Bronchial epithelial cell (primary cell): ENCODE measurements around the gene PRRC2B. TPM values are rescaled to one million over a fixed set of nuclear protein-coding genes. Genes with fewer than 3 reads are reported as not detected.
"Not testable (repeated sequence)": the region's sequence is repeated elsewhere in the genome, so short reads cannot be mapped to it uniquely, and the experiment has no call there.

ENCODE experiments used
- DNase-seq: peaks from one replicate; pipeline ENCODE4 v3.0.0-alpha.2; 2010; ENCODE audit warnings: low read depth
- FAIRE-seq: peaks from 2 replicates; lab custom pipeline; 2011; peaks lifted over from hg19 to GRCh38; lab: Jason Lieb, UNC
- H3K27me3 ChIP-seq: 2 replicates; pipeline ENCODE4 v1.5.1; 2011; ENCODE audit warnings: low read length; ENCODE audit not compliant: control insufficient read depth, insufficient read depth
- H3K36me3 ChIP-seq: 2 replicates; pipeline ENCODE4 v1.5.1; 2011; ENCODE audit warnings: low read length; ENCODE audit not compliant: control insufficient read depth, insufficient read depth
- H3K4me3 ChIP-seq: 2 replicates; pipeline ENCODE4 v1.5.1; 2011; ENCODE audit warnings: mild to moderate bottlenecking, low read depth, low read length, control low read depth
- total RNA-seq: library from RNA; depleted of rRNA; stranded (reverse); fragments of >200 nt; gene quantifications from 2 replicates; pipeline ENCODE4 v1.2.1, GENCODE V29; 2014
- TF ChIP-seq, protein P1 (sequence below): IDR thresholded peaks from 2 replicates; pipeline ENCODE4 v1.5.1; 2011; ENCODE audit warnings: mild to moderate bottlenecking, moderate library complexity, low read length, control low read depth, inconsistent platforms; ENCODE audit not compliant: insufficient read depth, severe bottlenecking

Gene PRRC2B
- total RNA-seq, 1 donor from 2014 or later: 20.0 TPM

DNA sequence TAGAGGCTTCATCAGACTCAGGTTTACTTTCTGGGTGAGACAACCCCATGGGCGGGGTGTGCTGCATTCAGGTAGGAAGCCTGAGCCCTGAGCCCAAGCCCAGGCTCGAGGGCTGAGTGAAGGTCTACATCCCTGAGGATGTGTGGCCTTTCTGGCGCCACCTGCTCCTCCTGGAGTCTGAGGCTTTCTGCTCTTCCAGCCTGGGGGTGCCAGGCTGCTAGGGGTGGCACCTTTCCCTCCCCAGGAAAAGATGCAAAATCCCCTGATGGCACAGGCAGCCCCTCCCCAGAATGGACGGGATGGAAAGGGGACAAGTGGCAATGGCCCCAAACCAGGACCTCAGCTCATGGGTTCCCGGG, 44.4 kb upstream of the PRRC2B start:
- H3K27me3 ChIP-seq: no peaks in the 10 kb centered on the region
- TF ChIP-seq, protein P1, sequence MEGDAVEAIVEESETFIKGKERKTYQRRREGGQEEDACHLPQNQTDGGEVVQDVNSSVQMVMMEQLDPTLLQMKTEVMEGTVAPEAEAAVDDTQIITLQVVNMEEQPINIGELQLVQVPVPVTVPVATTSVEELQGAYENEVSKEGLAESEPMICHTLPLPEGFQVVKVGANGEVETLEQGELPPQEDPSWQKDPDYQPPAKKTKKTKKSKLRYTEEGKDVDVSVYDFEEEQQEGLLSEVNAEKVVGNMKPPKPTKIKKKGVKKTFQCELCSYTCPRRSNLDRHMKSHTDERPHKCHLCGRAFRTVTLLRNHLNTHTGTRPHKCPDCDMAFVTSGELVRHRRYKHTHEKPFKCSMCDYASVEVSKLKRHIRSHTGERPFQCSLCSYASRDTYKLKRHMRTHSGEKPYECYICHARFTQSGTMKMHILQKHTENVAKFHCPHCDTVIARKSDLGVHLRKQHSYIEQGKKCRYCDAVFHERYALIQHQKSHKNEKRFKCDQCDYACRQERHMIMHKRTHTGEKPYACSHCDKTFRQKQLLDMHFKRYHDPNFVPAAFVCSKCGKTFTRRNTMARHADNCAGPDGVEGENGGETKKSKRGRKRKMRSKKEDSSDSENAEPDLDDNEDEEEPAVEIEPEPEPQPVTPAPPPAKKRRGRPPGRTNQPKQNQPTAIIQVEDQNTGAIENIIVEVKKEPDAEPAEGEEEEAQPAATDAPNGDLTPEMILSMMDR: no peak
- no peaks in the 10 kb centered on the region for H3K36me3 ChIP-seq
- no peak overlapping the region for H3K4me3 ChIP-seq
- no peak for DNase-seq
- no peak for FAIRE-seq

DNA sequence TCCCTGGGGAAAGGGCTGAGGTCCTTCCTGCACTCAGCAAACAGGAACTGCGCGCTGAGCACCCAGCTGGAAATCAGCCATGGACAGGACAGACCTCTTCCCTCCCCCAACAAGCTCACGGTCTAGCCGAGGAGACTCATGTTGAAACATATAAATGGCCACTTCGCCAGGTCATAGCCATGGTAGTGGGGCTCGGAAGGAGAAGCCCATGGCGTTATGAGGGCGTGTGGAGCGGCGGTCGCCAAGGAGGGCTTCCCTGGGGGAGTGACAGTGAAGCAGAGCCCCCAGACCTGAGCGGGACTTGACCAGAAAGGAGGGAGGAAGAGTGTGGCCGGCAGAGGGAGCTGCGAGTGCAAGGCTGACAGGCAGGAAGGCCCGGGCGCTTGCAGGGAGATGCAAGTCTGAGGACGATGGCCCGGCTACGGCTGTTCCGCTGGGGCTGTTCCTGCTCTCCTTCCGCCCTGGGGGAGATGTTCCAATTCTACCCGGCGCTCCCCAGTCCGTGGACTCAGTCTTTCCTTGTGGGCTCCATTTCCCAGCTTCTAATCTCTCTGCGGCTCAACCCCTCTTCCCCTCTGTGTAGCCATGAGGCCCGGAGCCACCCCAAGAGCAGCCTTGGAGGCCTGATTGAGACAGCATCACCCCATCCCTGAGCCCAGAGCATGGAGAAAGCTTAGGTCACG, 43.9 kb upstream of the PRRC2B start:
- FAIRE-seq: no peak
- no peak overlapping the region for H3K4me3 ChIP-seq
- peak; percentile 68 for DNase-seq
- no peaks in the 10 kb centered on the region for H3K27me3 ChIP-seq
- H3K36me3 ChIP-seq: no peaks in the 10 kb centered on the region
- TF ChIP-seq, protein P1: peak; percentile 96

DNA sequence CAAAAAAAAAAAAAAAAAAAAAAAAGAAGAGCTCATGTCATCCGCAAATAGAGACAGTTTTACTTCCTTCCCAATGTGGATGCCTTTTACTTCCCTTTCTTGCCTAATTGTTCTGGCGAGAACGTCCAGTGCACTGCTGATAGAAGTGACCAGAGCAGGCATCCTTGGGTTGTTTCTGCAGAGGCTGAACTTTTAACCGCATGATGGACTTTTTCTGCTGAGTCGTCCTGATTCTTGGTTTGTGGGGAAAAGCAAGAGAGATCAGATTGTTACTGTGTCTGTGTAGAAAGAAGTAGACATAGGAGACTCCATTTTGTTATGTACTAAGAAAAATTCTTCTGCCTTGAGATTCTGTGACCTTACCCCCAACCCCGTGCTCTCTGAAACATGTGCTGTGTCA, 37.4 kb upstream of the PRRC2B start:
- DNase-seq, FAIRE-seq: not testable (repeated sequence)

DNA sequence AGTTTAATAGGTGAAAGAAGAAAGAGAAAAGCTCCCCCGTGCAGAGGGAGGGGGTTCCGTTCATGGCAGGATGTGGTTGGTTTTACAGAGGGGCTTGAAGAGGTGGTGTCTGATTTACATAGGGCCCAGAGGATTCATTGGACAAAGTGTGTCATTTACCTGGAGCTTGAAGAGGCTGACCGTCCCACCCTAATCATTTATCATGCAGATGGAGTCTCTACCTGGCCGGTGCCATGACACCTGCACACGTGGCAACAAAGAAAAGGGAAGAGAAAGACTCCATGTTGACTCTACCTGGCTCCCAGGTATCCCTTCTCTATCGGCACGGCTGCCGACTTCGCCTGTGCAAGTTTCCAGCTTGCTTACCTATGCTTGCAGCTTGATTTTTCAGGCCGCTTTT, 35.3 kb upstream of the PRRC2B start:
- FAIRE-seq: no peak
- no peaks in the 10 kb centered on the region for H3K27me3 ChIP-seq
- no peak for DNase-seq
- no peak overlapping the region for H3K4me3 ChIP-seq
- H3K36me3 ChIP-seq: no peaks in the 10 kb centered on the region
- TF ChIP-seq, protein P1: no peak

More for the DNA sequence above, 37.4 kb upstream of the PRRC2B start:
- not testable (repeated sequence) for H3K4me3 ChIP-seq, H3K36me3 ChIP-seq, H3K27me3 ChIP-seq

DNA sequence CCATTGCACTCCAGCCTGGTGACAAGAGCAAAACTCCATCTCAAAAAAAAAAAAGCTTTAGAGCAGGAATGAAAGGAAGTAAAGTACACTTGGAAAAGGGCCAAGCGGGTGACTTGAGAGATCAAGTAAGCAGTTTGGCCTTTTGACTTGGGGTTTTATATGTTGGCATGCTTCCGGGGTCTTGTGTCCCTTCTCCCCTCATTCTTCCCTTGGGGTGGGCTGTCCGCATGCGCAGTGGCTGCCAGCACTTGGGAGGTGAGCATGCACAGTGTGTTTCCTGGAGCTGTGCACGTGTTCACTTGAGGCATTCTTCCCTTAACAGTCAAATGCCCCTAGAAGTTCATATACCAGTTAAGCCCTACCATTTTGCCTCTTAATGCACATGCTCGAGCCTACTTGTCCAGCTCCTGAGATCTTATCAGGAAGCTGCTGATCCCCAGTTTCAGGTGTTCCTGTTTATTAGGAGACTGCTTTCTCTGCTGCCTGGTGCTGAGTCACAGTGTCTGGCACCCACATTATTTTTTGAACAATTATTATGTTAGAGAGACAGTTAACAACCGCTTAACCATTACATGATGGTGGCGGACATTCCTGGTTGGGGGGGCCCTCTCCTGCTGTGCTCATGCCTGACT, 32.6 kb upstream of the PRRC2B start:
- Histone ChIP-seq H3K36me3 (no peaks in the 10 kb centered on the region), H3K4me3 (no peak overlapping the region), H3K27me3 (no peaks in the 10 kb centered on the region)
- no peak for FAIRE-seq
- peak; percentile 55 for DNase-seq
- TF ChIP-seq, protein P1: no peak

DNA sequence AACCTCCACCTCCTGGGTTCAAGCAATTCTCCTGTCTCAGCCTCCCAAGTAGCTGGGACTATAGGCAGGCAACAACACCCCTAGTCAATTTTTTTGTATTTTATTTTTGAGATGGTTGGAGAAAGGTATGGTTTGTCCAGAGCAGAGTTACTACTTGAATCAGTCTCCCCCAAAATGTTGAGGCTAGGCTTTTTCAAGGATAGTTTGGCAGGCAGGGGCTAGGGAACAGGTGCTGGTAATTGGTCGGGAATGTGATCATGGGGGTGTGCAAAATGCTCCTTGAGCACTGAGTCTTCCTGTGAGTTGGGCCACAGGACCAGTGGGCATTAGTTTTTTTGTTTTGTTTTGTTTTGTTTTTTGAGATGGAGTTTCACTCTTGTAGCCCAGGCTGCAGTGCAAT, 28.3 kb upstream of the PRRC2B start:
- H3K36me3 ChIP-seq: no peaks in the 10 kb centered on the region
- no peak for FAIRE-seq
- DNase-seq: no peak
- H3K4me3 ChIP-seq: no peak overlapping the region
- TF ChIP-seq, protein P1: no peak
- no peaks in the 10 kb centered on the region for H3K27me3 ChIP-seq
